ENCODE measurements around the gene FAM193A.

DNA sequence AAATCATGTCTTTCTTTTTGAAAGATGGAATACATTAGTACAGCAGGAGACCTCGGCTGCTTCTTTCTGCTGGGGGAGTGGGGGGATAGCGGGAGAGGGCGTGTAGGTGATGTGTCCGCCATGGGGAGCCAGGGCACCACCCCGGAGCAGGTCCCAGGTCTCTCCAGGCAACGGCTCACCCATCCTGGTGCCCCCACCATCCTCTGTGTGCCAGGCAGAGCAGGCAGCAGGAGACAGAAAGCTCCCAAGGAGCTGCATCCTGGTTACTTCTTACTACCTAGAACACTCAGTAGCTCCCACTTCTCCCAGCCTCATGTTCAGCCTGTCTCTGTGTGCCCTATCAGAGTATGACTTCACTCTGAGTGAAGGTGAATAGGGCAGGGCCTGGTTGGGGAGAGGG is 196.1 kb downstream of the FAM193A start:
- TF ChIP-seq, protein P1, sequence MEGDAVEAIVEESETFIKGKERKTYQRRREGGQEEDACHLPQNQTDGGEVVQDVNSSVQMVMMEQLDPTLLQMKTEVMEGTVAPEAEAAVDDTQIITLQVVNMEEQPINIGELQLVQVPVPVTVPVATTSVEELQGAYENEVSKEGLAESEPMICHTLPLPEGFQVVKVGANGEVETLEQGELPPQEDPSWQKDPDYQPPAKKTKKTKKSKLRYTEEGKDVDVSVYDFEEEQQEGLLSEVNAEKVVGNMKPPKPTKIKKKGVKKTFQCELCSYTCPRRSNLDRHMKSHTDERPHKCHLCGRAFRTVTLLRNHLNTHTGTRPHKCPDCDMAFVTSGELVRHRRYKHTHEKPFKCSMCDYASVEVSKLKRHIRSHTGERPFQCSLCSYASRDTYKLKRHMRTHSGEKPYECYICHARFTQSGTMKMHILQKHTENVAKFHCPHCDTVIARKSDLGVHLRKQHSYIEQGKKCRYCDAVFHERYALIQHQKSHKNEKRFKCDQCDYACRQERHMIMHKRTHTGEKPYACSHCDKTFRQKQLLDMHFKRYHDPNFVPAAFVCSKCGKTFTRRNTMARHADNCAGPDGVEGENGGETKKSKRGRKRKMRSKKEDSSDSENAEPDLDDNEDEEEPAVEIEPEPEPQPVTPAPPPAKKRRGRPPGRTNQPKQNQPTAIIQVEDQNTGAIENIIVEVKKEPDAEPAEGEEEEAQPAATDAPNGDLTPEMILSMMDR (IDR thresholded peaks at IDR 0.05; ENCODE audit: low read length): no peak
- TF ChIP-seq EZH2 (IDR thresholded peaks at IDR 0.05; ENCODE audit: borderline replicate concordance, low read length): no peak

Data from OCI-LY1 (cell line).